WTC11 (cell line): ENCODE measurements around the gene SLAIN1.

Experiments used
- TF ChIP-seq, protein P1 (sequence below): sonication (generic); formaldehyde crosslinking; IDR thresholded peaks from 2 replicates; pipeline ENCODE4 v1.8.1; 2022; ENCODE audit warnings: mild to moderate bottlenecking, missing genetic modification reagents, moderate library complexity, borderline replicate concordance
- TF ChIP-seq, protein P2 (sequence below): sonication (generic); formaldehyde crosslinking; conservative IDR thresholded peaks from 2 replicates; pipeline ENCODE4 v1.8.1; 2022; ENCODE audit warnings: mild to moderate bottlenecking, missing genetic modification reagents
- TF ChIP-seq, protein P3 (sequence below): fragments of 200-600 bp; IDR thresholded peaks from 2 replicates; pipeline ENCODE4 v1.8.0; 2022; ENCODE audit warnings: antibody characterized with exemption

DNA sequence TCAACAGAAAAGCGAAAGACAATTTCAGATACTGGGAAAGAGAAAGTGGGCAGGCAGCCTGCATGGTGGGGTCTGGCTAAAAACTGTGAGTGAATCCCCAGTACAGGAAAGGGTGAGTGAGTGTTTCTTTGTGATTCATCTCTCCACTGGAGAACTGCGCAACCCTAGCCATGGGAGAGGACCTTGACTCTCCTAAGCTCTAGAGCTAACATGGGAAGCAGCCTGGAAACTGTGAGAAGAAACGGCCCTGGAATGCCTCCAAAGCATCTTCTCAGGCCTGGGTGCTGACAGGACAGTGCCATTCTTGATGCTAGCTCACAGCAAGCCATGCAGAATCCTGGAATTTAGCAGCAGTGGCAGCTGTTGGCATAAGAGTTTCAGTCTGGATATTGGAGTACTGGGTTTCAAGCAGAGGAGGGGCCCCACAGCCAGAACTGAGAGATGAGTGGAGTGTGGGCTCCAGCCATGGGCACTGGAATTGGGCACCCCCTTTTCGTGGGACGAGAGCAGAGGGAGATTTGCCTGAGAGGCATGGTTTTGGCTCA lies 18.7 kb upstream of the SLAIN1 start:
- TF ChIP-seq, protein P1, sequence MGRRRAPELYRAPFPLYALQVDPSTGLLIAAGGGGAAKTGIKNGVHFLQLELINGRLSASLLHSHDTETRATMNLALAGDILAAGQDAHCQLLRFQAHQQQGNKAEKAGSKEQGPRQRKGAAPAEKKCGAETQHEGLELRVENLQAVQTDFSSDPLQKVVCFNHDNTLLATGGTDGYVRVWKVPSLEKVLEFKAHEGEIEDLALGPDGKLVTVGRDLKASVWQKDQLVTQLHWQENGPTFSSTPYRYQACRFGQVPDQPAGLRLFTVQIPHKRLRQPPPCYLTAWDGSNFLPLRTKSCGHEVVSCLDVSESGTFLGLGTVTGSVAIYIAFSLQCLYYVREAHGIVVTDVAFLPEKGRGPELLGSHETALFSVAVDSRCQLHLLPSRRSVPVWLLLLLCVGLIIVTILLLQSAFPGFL (CRISPR knock-in tag) = no peak
- TF ChIP-seq, protein P2, sequence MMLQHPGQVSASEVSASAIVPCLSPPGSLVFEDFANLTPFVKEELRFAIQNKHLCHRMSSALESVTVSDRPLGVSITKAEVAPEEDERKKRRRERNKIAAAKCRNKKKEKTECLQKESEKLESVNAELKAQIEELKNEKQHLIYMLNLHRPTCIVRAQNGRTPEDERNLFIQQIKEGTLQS (CRISPR knock-in tag) = no peak
- TF ChIP-seq, protein P3, sequence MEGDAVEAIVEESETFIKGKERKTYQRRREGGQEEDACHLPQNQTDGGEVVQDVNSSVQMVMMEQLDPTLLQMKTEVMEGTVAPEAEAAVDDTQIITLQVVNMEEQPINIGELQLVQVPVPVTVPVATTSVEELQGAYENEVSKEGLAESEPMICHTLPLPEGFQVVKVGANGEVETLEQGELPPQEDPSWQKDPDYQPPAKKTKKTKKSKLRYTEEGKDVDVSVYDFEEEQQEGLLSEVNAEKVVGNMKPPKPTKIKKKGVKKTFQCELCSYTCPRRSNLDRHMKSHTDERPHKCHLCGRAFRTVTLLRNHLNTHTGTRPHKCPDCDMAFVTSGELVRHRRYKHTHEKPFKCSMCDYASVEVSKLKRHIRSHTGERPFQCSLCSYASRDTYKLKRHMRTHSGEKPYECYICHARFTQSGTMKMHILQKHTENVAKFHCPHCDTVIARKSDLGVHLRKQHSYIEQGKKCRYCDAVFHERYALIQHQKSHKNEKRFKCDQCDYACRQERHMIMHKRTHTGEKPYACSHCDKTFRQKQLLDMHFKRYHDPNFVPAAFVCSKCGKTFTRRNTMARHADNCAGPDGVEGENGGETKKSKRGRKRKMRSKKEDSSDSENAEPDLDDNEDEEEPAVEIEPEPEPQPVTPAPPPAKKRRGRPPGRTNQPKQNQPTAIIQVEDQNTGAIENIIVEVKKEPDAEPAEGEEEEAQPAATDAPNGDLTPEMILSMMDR = no peak
